ENCODE measurements around the gene VN1R5. TPM values are rescaled to one million over a fixed set of nuclear protein-coding genes. Genes with fewer than 3 reads are reported as not detected.

The VN1R5 gene
- total RNA-seq: not detected in 2 replicates

DNA sequence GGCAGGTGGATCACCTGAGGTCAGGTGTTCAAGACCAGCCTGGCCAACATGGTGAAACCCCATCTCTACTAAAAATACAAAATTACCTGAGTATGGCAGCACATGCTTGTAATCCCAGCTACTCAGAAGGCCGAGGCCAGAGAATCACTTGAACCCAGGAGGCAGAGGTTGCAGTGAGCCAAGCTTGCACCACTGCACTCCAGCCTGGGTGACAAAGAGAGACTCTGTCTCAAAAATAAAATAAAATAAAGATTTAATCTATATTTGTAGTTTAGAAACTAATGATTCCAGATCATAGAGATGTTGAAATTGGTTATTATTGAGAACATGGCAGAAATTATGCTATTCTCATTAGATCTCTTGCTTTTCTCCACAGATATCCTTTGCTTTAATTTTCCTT is at the start of gene VN1R5:
Gene VN1R5 (plus strand): TSS at position 301 of the 400 bp plus-strand sequence.

Other genes starting within 250 kb of the VN1R5 start
- 1.3 and 2.0 TPM in 2 replicates for gene ZNF695, start 248.0 kb upstream of the VN1R5 start, total RNA-seq
- gene ZNF670, start 177.3 kb upstream of the VN1R5 start, total RNA-seq: 4.5 and 5.6 TPM in 2 replicates
- gene ZNF669, start 151.7 kb upstream of the VN1R5 start, total RNA-seq: 9.0 and 11.7 TPM in 2 replicates
- 38.9 and 61.5 TPM in 2 replicates for gene ZNF124, start 84.1 kb upstream of the VN1R5 start, total RNA-seq
- gene ZNF496, start 75.8 kb downstream of the VN1R5 start, total RNA-seq: 18.9 and 21.3 TPM in 2 replicates
- gene NLRP3, start 160.1 kb downstream of the VN1R5 start, total RNA-seq: under 0.01 TPM in 1 of 2 replicates, not detected in the other
- not detected in 2 replicates for gene OR2B11, start 202.0 kb downstream of the VN1R5 start, total RNA-seq